ENCODE results near the gene FLVCR2.

- TF ChIP-seq CTCF (conservative IDR thresholded peaks at IDR 0.05 in 1 of 2, IDR thresholded peaks at IDR 0.05 in 1 of 2; ENCODE audit: low read depth in 1 of 2, low read length in 2 of 2) (no peak), EZH2 (IDR thresholded peaks at IDR 0.05; ENCODE audit: low read length, missing control alignments) (no peak)
These were observed 110.6 kb downstream of the FLVCR2 start for GRCh38 chr14:75689012-75689411.

Measured in fibroblast of lung (primary cell).